ENCODE measurements around the gene RNF44.
A peak's percentile ranks its signal among the peaks of the same experiment; 100 is the strongest.

Gene RNF44

DNA sequence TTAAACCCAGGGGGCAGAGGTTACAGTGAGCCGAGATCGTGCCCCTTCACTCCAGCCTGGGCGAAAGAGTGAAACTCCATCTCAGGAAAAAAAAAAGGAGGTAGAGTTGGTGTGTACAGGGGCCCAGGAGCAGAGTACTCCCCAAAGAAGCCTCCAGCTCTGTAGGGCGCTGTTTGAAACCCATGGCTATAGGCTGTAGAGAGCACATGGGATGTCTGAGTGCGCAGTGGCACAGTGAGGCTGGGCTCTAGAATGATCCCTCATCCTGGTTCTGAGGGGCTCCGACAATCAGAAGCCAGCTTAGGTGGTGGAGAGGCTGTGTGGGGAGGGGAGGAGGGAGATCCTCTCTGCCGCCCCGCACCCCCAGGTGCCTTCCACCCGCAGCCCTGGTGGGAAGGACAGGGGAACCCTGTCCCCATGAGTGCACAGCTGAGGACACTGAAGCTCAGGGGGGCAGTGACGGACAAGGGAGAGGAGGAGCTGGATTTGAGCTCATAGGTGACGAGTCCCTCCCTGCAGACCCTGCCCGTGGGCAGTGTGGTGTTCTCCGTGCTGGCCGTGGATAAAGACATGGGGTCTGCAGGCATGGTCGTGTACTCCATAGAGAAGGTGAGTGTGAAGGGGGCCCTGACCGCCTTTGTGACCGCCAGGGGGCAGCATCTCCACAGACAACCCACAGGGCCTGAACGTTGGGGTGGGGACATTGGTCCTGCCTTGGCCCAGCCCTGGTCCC, 36.5 kb upstream of the RNF44 start:
- no peak for TF ChIP-seq SIN3A (IDR thresholded peaks at IDR 0.05; ENCODE audit: borderline replicate concordance, insufficient read depth, low read length)
- no peak for TF ChIP-seq FOXP2 (optimal IDR thresholded peaks at IDR 0.05; ENCODE audit: borderline replicate concordance, extremely low read depth, extremely low read length, insufficient read depth)
- no peak for TF ChIP-seq TAF1 (IDR thresholded peaks at IDR 0.05; ENCODE audit: borderline replicate concordance, insufficient read depth, low read length)
- 0 out of 4 replicates have a peak, but pooled peaks of 1 of the 2 experiments have one; percentile 44 for TF ChIP-seq REST (IDR thresholded peaks at IDR 0.05; ENCODE audit: insufficient read depth in 1 of 2, low read depth in 2 of 2, low read length in 2 of 2)
- no peak for TF ChIP-seq POLR2AphosphoS5 (IDR thresholded peaks at IDR 0.05; ENCODE audit: low read depth, low read length)

- TF ChIP-seq POLR2AphosphoS5 (IDR thresholded peaks at IDR 0.05; ENCODE audit: low read depth, low read length) (no peak), SIN3A (IDR thresholded peaks at IDR 0.05; ENCODE audit: borderline replicate concordance, insufficient read depth, low read length) (no peak), TAF1 (IDR thresholded peaks at IDR 0.05; ENCODE audit: borderline replicate concordance, insufficient read depth, low read length) (no peak), FOXP2 (optimal IDR thresholded peaks at IDR 0.05; ENCODE audit: borderline replicate concordance, extremely low read depth, extremely low read length, insufficient read depth) (no peak), REST (IDR thresholded peaks at IDR 0.05; ENCODE audit: insufficient read depth in 1 of 2, low read depth in 2 of 2, low read length in 2 of 2) (no peak)
Measured at GRCh38 chr5:176570044-176570443, 32.8 kb upstream of the RNF44 start.

GRCh38 chr5:176568657-176569056, 31.5 kb upstream of the RNF44 start:
- TF ChIP-seq SIN3A (IDR thresholded peaks at IDR 0.05; ENCODE audit: borderline replicate concordance, insufficient read depth, low read length) (no peak), TAF1 (IDR thresholded peaks at IDR 0.05; ENCODE audit: borderline replicate concordance, insufficient read depth, low read length) (no peak), POLR2AphosphoS5 (IDR thresholded peaks at IDR 0.05; ENCODE audit: low read depth, low read length) (no peak), FOXP2 (optimal IDR thresholded peaks at IDR 0.05; ENCODE audit: borderline replicate concordance, extremely low read depth, extremely low read length, insufficient read depth) (no peak), REST (IDR thresholded peaks at IDR 0.05; ENCODE audit: insufficient read depth in 1 of 2, low read depth in 2 of 2, low read length in 2 of 2) (no peak)

GRCh38 chr5:176565760-176566288, 28.6 kb upstream of the RNF44 start:
- no peak for TF ChIP-seq TAF1 (IDR thresholded peaks at IDR 0.05; ENCODE audit: borderline replicate concordance, insufficient read depth, low read length)
- no peak for TF ChIP-seq REST (IDR thresholded peaks at IDR 0.05; ENCODE audit: insufficient read depth in 1 of 2, low read depth in 2 of 2, low read length in 2 of 2)
- no peak for TF ChIP-seq SIN3A (IDR thresholded peaks at IDR 0.05; ENCODE audit: borderline replicate concordance, insufficient read depth, low read length)
- no peak for TF ChIP-seq FOXP2 (optimal IDR thresholded peaks at IDR 0.05; ENCODE audit: borderline replicate concordance, extremely low read depth, extremely low read length, insufficient read depth)
